HG02571 (cell line): ENCODE data around the gene GGCX.
A peak's percentile ranks its signal among the peaks of the same experiment; 100 is the strongest.
"Not testable (repeated sequence)": the region's sequence is repeated elsewhere in the genome, so short reads cannot be mapped to it uniquely, and the experiment has no call there.

Experiments used
- ATAC-seq: cut with Tn5 transposase; IDR thresholded peaks from one replicate; pipeline ENCODE4 v1.9.1; 2021; ENCODE audit warnings: mild to moderate bottlenecking, moderate library complexity; ENCODE audit not compliant: unreplicated experiment

The GGCX gene

GRCh38 chr2:85577063-85577385, 15.7 kb upstream of the GGCX start:
- no peak for ATAC-seq

- no peak for ATAC-seq
Observed at GRCh38 chr2:85575739-85576138, 14.4 kb upstream of the GGCX start.

DNA sequence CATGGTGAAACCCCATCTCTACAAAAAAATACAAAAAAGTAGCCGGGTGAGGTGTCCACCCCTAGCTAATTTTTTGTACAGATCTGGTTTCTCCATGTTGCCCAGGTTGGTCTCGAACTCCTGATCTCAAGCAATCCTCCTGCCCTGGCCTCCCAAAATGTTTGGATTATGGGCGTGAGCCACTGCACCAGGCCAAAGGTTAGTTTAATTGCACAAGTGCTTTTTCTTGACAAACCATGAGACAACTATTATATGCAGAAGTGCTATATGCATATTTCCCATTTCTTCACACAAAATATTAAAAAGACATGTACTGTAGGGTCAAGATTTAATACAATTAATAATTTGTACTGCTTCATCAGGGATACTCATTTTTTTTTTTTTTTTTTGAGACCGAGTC, 5.0 kb upstream of the GGCX start:
- no peak for ATAC-seq

DNA sequence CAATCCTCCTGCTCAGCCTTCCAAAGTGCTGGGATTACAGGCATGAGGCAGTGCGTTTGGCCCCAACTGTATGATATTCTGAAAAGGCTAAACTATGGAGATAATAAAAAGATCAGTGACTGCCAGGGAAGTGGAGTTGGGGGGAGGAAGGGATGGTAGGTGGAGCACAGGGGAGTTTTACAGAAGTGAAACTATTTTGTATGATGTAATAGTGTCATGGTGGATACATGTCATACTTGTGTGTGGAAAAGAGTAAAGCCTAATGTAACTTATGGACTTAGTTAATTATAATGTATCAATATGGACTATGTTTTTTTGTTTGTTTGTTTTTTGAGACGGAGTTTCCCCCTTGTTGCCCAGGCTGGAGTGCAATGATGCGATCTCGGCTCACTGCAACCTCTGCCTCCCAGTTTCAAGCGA, 2.9 kb upstream of the GGCX start:
- no peak for ATAC-seq

DNA sequence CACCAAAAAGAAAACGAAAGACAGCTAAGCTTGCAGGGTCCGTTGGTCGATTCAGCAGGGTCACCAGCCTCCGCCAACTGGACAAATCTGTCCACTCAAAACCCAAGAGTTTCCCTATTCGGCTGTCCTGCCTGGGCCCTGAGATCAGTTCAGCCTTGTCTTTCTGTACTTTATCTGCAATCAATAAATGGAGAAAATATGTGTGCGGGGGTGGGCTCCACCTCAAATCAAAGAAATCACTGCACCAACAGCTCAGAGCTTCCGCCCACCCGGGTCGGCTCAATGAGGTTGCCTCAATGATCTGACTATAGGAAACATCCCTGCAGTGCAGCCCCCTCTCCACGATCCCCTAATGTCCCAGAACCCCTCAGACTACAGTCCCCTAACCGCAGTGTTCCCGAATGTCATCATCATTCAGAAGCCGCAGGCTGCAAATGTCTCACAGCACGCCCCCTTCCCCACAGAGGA, 447 bp downstream of the GGCX start:
- peak; percentile 26 for ATAC-seq

DNA sequence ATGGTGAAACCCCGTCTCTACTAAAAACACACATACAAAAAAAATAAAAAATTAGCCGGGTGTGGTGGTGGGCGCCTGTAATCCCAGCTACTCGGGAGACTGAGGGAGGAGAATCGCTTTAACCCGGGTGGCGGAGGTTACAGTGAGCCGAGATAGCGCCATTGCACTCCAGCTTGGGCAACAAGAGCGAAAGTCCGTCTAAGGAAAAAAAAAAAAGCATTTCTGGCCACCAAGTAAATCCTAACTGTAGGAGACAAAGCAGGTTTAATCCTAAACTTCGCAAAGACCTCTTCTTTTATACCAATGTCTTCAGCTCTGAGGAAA, 928 bp downstream of the GGCX start:
- not testable (repeated sequence) for ATAC-seq

GRCh38 chr2:85558160-85558559, 3.1 kb downstream of the GGCX start:
- ATAC-seq, result no peak

DNA sequence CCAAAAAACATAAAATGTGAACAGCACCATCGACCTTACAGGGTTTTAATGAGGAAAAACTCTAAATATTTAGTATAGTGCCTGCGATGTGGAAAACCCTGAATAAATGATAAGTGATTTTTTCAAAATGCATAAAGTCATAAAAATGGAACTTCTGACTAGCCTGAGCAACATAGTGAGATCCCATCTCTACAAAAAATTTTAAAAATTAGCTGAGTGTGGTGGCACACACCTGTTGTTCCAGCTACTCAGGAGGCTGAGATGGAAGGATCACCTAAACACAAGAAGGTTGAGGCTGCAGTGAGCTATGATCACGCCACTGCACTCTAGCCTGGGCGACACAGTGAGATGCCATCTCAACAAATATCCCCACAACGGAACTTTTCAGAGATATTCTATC, 4.2 kb downstream of the GGCX start:
- no peak for ATAC-seq

DNA sequence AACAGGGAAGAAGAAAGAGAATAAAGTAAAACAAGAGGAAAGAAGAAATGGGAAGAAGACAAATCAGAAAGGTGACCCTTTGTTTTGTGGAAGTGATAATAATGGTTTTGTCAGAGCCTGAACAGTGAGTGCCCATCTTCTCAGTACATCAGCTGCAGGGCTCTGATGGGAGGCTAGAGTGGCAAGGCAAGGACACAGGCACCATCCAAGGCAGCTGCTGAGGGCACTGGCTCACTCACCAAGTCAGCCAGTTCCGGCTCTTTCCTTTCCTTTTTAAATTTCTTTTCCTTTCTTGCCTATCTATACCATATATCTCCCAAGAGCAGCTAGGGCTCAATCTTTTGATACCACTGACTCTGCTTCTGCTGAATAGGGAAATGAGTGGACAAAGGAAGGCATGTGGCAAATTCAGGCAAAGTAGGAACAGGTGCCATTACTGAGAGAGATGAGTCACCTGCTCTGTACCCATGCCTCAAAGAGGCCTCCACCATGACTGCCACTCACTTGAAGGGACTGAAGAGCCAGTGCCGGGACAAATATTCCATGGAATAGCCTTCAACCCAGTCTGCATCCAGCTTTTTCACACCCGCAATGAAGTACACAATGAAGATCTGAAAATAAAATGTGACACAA, 6.2 kb downstream of the GGCX start:
- ATAC-seq, result no peak

DNA sequence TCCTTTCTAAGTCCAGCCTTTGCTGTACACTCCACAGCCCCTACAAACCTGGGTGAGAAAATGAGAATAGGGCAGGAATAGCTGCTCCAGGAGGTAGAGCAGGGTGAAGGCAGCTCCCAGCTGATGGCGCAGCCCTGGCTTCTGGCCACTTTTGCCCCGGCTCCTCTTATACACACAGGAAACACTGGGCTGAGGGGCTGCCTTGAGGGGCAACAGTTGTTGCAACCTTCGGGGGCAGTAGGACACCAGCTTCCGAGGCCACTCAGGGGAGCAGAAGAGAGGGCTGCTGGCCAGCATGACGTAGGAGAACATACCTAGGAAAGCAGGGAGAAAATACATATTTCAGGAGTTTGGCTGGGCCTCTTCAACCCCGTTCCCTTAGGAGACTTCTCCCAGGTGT, 8.1 kb downstream of the GGCX start:
- ATAC-seq, result no peak

DNA sequence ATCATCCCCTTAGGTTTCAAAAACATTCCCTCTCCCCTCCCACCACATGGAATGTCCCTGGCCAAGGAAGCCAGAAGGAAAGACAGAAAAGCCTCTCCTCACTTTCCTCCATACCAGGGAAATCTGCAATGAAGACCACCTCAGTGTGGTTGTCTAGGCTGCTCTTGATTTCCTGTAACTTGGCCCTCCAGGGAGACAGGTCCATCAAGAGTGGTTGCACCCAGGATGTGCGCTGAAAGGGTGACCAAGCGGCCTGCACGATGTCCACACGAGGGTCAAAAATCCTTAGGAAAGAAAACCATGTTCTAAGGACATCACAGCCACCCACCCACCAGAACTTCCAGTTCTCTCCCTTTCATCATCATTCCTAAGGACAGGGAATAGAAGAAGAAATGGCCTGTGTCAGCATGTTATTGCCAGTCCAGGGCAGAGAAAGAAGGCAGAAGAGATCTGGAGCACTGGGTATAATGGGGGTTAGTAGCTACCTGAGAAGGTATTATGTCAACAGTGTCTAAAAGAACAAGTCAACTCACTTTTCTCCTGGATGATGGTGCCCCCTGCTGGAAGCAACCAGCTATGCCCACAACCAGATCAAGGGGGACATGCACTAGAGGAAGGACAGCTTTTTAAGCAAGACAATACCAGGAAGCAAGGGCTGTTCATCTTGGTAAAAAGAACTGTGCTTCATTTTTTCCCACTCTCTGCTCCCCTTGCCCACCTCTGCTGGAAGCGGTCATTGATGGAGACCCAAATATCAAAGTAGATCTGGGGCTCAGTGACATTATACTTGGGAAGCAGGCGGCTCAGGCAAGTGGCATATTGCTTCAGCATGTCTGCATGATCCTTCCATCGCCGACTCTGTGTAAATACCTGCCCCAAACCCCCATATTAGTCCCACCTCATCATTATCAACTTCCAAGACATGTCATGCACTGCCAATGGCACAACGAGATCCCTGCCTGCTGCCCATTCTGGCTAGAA, 9.3 kb downstream of the GGCX start:
- no peak for ATAC-seq

GRCh38 chr2:85550486-85550885, 10.8 kb downstream of the GGCX start:
- no peak for ATAC-seq

- ATAC-seq, result no peak
Observed at GRCh38 chr2:85549826-85550225, 11.5 kb downstream of the GGCX start.

DNA sequence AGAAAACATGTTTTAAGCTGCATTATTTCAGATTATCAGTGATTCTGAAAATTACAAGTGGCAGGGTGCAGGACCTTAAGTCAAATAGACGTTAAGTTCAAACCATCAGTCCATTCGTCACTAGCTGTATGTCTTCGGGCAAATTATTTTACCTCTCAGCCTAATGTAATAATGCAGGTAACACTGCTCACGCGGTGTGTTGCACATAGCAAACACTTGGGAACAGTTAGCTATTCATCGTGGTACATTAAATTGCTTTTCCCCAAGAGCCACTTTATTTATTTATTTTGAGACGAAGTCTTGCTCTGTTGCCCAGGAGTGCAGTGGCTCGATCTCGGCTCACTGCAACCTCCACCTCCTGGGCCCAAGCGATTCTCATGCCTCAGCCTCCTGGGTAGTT, 12.2 kb downstream of the GGCX start:
- ATAC-seq, result no peak

GRCh38 chr2:85548608-85548900, 12.7 kb downstream of the GGCX start:
- ATAC-seq, result no peak

GRCh38 chr2:85547859-85548607, 13.3 kb downstream of the GGCX start:
- ATAC-seq, result no peak

DNA sequence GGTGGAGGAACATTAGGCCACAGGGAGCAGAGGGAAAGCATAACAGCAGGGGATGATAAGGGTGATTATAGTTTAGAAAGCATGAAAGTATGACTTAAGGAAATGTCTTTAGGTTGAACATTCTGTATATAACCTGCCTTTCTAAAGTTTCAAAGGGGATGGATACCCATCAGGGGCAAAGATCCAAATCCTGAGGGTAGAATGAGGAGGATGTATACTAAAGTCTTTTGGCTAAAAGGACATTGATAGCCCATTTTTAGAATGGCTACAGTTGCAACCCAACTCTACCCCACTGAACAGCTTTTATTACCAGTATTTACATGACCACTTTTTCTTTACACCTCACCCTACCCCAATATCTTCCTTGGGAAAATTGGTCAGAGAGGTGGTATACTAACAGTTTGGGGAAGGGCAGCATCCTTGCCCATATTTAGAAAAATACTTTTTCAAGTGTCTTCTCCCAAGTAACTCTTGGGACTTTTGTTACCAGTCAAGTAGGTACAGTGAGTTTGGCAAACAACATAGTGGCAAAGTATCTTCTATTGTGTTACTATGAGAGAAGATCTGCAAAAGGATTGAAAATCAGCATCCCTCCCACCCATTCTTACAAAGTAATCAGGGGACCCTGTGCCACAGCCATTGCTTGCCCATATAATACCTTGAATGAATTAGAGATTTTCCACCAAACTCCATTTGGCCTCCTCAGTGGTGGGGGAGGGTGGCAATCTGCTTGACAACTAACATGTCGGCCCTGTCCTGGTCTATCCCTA, 14.0 kb downstream of the GGCX start:
- no peak for ATAC-seq

DNA sequence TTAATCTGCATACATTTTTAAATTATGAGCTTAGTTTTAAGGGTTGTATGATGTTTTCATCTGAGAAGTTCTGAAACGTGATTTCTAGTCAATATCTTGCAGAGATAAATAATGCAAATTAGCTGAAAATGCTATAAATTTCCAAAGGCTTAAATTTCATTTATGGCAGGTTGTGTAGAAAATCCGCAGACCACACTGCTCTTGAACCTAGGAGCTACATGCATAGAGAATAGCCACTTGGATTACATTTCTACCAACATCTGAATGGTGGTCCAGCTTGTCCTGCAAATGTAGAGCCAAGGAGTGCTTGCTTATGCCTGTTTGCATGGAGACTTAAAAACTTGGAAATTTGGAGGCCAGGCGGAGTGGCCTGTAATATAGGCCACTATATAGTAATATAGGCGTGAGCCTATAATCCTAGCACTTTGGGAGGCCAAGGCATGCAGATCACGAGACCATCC, 15.5 kb downstream of the GGCX start:
- no peak for ATAC-seq

- not testable (repeated sequence) for ATAC-seq
Observed at GRCh38 chr2:85544915-85545779, 16.1 kb downstream of the GGCX start.

- not testable (repeated sequence) for ATAC-seq
Observed at GRCh38 chr2:85544254-85544691, 17.0 kb downstream of the GGCX start.
